MM.1S (cell line): ENCODE results near the gene TSSK6.

Source experiments
- CTCF ChIP-seq: fragments of 300-600 bp; sonication (generic); IDR thresholded peaks from 2 replicates; pipeline ENCODE4 v1.5.1; 2016; ENCODE audit warnings: antibody characterized with exemption, low read length, mixed read lengths
- EZH2 ChIP-seq: fragments of 300-600 bp; sonication (generic); optimal IDR thresholded peaks from 2 replicates; pipeline ENCODE3; 2017; ENCODE audit warnings: low read depth, mild to moderate bottlenecking, antibody characterized with exemption, low read length, mixed read lengths

GRCh38 chr19:19540064-19540714 lies 24.8 kb upstream of the TSSK6 start:
- TF ChIP-seq CTCF (no peak), EZH2 (no peak)
